ENCODE data around the gene SCUBE1. TPM values are rescaled to one million over a fixed set of nuclear protein-coding genes. Genes with fewer than 3 reads are reported as not detected.

Gene SCUBE1
- total and polyA plus RNA-seq, 2 experiments from 2014 or later = 2.1 to 2.2 TPM

DNA sequence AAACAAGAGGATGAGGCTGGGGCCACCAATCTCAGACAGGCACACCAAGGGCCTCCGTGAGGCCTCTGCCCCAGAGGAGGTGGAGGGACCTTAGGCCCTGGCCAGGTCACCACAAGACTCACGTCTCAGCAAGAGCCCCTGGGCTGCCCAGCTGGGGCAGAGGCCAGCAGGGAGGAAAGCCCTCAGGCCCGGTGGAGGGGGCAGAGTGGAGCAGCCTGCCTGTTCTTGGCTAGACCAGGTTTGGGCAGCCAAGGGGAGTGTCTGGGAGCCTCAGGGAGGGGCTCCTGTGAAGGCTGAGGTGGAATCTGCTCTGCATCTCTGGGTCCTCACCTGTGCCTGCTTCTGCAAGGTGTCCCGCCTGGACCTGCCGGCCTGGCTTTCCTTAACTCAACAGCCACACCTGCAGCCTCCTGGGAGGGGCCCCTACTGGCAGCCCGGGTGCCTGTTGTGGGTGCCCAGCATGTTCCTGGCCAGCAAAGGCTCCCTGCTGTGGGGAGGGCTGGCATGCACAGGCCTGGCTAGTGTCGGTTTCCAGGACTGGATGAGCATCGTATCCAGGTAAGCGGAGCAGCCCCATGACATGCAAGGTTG, 168.1 kb downstream of the SCUBE1 start:
- H3K27me3 ChIP-seq = no peaks in the 10 kb centered on the region
- no peak overlapping the region for H3K27ac ChIP-seq
- 89% methylated on average over 9 of the region's 9 CpGs for WGBS (ENCODE audit: low lambda C conversion rate, missing lambda C conversion rate)
- H3K9me2 ChIP-seq (replicated peaks; ENCODE audit: insufficient read depth) = no peaks in the 10 kb centered on the region
- H3K4me3 ChIP-seq = no peak overlapping the region
- no peaks in the 10 kb centered on the region for H3K9me3 ChIP-seq (ENCODE audit: low read depth)
- H3K79me2 ChIP-seq = no peaks in the 10 kb centered on the region
- H3K36me3 ChIP-seq (replicated peaks; ENCODE audit: insufficient read depth, low read depth) = no peaks in the 10 kb centered on the region
- TF ChIP-seq EZH2phosphoT487 (IDR thresholded peaks at IDR 0.05; ENCODE audit: low read depth, severe bottlenecking, unreplicated experiment) (no peak), EZH2 (IDR thresholded peaks at IDR 0.05; ENCODE audit: borderline replicate concordance) (no peak)
- TF ChIP-seq, protein P1, sequence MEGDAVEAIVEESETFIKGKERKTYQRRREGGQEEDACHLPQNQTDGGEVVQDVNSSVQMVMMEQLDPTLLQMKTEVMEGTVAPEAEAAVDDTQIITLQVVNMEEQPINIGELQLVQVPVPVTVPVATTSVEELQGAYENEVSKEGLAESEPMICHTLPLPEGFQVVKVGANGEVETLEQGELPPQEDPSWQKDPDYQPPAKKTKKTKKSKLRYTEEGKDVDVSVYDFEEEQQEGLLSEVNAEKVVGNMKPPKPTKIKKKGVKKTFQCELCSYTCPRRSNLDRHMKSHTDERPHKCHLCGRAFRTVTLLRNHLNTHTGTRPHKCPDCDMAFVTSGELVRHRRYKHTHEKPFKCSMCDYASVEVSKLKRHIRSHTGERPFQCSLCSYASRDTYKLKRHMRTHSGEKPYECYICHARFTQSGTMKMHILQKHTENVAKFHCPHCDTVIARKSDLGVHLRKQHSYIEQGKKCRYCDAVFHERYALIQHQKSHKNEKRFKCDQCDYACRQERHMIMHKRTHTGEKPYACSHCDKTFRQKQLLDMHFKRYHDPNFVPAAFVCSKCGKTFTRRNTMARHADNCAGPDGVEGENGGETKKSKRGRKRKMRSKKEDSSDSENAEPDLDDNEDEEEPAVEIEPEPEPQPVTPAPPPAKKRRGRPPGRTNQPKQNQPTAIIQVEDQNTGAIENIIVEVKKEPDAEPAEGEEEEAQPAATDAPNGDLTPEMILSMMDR (IDR thresholded peaks at IDR 0.05; ENCODE audit: poor library complexity) = no peak
- H3K4me1 ChIP-seq (ENCODE audit: insufficient read depth) = no peaks in the 10 kb centered on the region
- H2AFZ ChIP-seq = no peak overlapping the region
- no peaks in the 10 kb centered on the region for H4K20me1 ChIP-seq (ENCODE audit: insufficient read depth, poor library complexity, severe bottlenecking)
- no peak overlapping the region for H3K4me2 ChIP-seq
- DNase-seq (ENCODE audit: low spot score) = no peak

GRCh38 chr22:43173976-43174720, 169.0 kb downstream of the SCUBE1 start:
- H2AFZ ChIP-seq = no peak overlapping the region

GRCh38 chr22:43173566-43173965, 169.6 kb downstream of the SCUBE1 start:
- Histone ChIP-seq H3K4me3 (no peak overlapping the region), H3K79me2 (no peaks in the 10 kb centered on the region), H3K27me3 (no peaks in the 10 kb centered on the region), H3K4me1 (ENCODE audit: insufficient read depth) (no peaks in the 10 kb centered on the region), H2AFZ (no peak overlapping the region), H4K20me1 (ENCODE audit: insufficient read depth, poor library complexity, severe bottlenecking) (no peaks in the 10 kb centered on the region), H3K27ac (no peak overlapping the region), H3K9me2 (replicated peaks; ENCODE audit: insufficient read depth) (no peaks in the 10 kb centered on the region), H3K9me3 (ENCODE audit: low read depth) (no peaks in the 10 kb centered on the region), H3K36me3 (replicated peaks; ENCODE audit: insufficient read depth, low read depth) (no peaks in the 10 kb centered on the region), H3K4me2 (no peak overlapping the region)
- 95% methylated on average over 9 of the region's 9 CpGs for WGBS (ENCODE audit: low lambda C conversion rate, missing lambda C conversion rate)
- TF ChIP-seq, protein P1 (IDR thresholded peaks at IDR 0.05; ENCODE audit: poor library complexity) = no peak
- TF ChIP-seq EZH2phosphoT487 (IDR thresholded peaks at IDR 0.05; ENCODE audit: low read depth, severe bottlenecking, unreplicated experiment) (no peak), EZH2 (IDR thresholded peaks at IDR 0.05; ENCODE audit: borderline replicate concordance) (no peak)
- no peak for DNase-seq (ENCODE audit: low spot score)

More at GRCh38 chr22:43173976-43174720, 169.0 kb downstream of the SCUBE1 start:
- no peaks in the 10 kb centered on the region for H3K9me3 ChIP-seq (ENCODE audit: low read depth)
- no peak overlapping the region for H3K4me3 ChIP-seq
- TF ChIP-seq, protein P1 (IDR thresholded peaks at IDR 0.05; ENCODE audit: poor library complexity) = no peak
- TF ChIP-seq EZH2 (IDR thresholded peaks at IDR 0.05; ENCODE audit: borderline replicate concordance) = no peak
- no peak for TF ChIP-seq EZH2phosphoT487 (IDR thresholded peaks at IDR 0.05; ENCODE audit: low read depth, severe bottlenecking, unreplicated experiment)
- DNase-seq (ENCODE audit: low spot score) = no peak
- WGBS (ENCODE audit: low lambda C conversion rate, missing lambda C conversion rate) = 91% methylated on average over 39 of the region's 39 CpGs
- no peaks in the 10 kb centered on the region for H3K79me2 ChIP-seq
- no peak overlapping the region for H3K27ac ChIP-seq
- no peak overlapping the region for H3K4me2 ChIP-seq
- H3K27me3 ChIP-seq = no peaks in the 10 kb centered on the region
- no peaks in the 10 kb centered on the region for H3K4me1 ChIP-seq (ENCODE audit: insufficient read depth)
- H3K9me2 ChIP-seq (replicated peaks; ENCODE audit: insufficient read depth) = no peaks in the 10 kb centered on the region
- no peaks in the 10 kb centered on the region for H4K20me1 ChIP-seq (ENCODE audit: insufficient read depth, poor library complexity, severe bottlenecking)
- H3K36me3 ChIP-seq (replicated peaks; ENCODE audit: insufficient read depth, low read depth) = no peaks in the 10 kb centered on the region
